SKM-1 (cell line): Measurements from ENCODE around the gene YOD1.
"Not testable (repeated sequence)": the region's sequence is repeated elsewhere in the genome, so short reads cannot be mapped to it uniquely, and the experiment has no call there.

Experiments
- DNase-seq: peaks from one replicate; lab custom pipeline; 2025; ENCODE audit not compliant: unreplicated experiment; lab: John Stamatoyannopoulos, UW

YOD1 gene

DNA sequence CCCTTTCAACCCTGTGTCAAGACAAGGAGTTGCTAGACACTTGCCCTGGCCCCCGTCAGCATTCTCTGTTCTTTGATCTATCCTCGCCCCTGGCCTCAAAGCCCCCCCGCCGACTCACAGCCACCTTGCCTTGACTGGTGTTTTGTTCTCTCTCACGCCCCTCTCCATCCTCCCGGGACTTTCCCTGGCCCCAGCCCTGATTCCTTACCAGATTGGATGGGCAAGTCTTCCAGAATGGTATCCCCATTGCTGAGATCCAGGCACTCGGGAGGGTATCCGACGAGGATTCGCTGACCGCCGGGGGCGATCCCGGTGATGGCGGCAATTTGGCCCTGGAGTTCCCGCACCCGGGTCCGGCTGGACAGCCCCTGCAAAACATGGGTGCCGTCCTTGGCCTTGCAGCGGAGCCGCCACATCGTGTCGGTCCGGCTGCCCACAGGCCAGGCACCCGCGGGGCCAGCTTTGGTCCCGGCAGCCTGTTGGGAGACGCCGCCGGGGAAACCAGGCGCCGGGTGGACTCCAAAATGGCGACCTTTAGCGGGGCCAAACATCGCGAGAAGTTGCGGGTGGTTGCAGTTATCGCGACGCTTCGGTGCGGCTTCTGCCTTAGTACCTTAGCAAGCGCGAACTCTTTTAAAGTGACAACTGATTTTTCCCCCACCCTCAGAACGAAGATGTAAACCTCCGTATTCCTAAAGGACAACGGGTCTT, 373 bp downstream of the YOD1 start:
- peak; percentile 81 for DNase-seq

DNA sequence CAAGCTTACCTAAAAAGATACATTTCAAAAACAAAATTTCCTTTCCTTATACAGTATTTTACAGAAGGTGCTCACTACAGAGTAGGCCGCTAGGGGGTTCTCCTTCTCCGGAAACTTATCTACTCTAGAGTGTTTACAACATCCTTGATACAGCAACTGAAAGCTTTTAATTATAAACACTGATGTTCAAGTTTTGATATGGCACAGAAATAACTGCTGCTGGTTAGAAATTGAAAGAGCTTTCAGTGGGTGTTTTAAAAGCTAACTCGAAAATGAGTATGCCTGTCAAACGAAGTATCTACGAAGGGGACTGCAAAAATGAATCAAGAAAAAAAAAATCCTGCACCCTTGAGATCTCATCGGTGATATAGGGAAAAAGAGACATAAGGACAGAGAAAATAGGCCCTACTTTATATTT, 1.0 kb downstream of the YOD1 start:
- peak; percentile 87 for DNase-seq

GRCh38 chr1:207049514-207049913, 1.5 kb downstream of the YOD1 start:
- DNase-seq: no peak

DNA sequence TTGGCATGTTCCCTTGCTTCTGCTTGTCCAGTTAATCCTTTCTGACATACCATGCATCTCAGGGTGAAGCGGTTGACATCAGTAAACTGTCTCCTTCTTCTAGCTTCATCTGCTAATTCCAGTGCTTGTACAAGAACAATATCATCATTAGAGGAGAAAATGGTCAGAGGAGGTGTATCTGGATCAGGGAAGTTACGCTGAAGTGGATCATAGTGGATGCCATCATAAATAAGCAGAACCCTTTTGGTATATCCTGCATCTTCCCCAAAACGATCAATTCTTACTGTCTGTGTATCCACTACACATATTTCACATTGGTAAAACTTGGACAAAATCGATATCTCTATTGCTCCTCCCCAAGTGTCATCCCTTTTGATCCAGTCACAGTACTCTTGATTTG, 2.0 kb downstream of the YOD1 start:
- DNase-seq: no peak

- DNase-seq: no peak
Observed at GRCh38 chr1:207048041-207048440, 3.0 kb downstream of the YOD1 start.

DNA sequence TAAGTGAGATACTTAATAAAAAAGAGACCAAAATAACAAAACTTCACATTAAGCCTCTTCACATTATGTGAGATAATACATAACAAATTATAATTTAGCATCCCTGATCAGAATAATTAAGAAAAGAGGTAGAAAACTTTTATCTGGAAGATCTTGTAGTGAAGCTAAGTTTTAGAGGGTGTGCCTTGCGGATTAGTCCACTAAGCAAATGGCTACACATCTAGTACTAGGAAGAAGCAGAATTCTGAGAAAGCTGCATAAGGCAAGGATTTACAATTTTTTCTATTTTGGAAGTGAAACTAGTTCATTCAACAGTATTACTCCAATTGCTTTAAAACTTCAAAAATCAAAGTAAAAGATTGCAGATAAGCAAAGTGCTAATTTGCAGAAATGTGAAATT, 3.5 kb downstream of the YOD1 start:
- DNase-seq: no peak

- no peak for DNase-seq
Observed at GRCh38 chr1:207045453-207045852, 5.6 kb downstream of the YOD1 start.

- not testable (repeated sequence) for DNase-seq
Observed at GRCh38 chr1:207041397-207041796, 9.6 kb downstream of the YOD1 start.

GRCh38 chr1:207040181-207040533, 10.9 kb downstream of the YOD1 start:
- DNase-seq: no peak

DNA sequence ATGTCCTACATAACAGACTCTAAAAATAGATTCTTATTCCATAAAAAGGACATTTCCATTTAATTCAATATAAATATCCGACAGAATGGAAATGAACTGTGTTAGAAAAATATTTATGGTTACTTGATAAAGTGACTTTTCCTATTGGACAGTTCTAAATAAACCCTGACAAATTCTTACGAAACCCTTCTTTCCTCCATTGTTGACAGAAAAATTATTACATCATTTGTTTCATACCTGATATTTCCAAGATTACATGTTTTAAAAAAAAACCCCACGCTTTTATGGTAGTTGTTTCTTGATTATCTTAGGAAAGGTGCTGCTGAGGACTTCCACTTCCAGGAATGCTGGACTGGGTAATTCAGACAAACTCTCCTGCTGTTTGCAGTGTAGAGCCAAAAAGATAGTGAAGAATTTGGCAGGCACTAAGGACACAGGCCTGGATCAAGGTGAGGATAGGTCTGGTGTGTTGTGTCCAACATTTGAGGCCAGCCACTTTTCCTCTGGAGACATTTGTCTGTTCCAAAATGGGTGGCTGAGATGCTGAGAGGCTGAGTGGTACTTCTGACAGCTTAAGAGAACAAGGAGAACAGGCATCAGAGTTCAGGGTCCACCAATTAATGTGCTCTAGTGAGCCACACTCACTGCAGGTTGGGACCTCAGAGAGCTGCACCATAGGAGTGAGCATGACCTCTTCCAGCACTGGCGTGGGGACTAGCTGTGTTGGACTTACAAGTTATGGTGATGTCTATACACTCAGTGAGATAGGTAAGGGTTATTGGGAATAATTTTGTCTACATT, 11.4 kb downstream of the YOD1 start:
- DNase-seq: no peak

DNA sequence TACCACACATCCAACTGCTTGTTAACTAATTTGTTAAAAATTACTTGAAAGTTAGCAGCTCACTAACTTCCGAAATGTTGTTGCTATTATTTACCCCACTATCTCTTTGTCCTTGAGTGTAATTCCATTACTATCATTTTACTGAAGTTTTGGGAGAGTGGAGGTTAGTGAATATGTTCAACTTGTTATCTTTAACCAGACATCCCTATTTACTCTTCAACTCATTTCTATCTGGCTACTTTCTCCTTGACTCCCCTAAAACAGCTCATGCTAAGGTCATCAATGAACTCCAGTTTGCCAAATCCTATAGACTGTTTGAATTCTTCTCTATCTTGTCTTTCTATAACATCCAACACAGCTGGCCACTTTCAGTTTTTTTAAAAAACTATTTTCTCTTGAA, 14.1 kb downstream of the YOD1 start:
- no peak for DNase-seq

DNA sequence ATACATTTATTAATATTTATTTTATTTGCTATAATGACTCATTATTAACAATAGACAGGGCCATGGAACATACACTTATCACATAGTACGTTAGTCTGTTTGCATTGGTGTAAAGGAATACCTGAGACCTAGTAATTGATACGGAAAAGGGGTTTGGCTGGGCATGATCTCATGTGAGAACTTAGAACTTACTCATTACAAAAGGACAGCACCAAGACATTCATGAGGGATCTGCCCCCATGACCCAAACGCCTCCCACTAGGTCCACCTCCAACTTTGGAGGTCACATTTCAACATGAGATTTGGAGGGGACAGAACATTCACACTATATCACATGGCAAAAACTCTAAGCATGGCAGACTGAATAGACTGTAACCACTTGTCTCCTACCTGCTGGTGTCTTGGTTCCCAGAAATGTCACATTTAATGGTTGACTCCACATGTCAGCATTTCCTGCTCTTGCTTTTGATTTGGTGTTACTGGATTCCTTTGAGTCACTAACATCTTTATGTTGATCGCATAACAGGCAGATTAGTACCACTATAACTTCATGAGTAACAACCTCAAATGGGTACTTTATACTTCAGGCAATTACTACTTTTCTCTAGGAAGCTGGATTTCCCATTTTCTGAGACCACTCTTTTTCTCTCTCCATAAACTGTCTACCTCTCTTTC, 15.0 kb downstream of the YOD1 start:
- DNase-seq: no peak

DNA sequence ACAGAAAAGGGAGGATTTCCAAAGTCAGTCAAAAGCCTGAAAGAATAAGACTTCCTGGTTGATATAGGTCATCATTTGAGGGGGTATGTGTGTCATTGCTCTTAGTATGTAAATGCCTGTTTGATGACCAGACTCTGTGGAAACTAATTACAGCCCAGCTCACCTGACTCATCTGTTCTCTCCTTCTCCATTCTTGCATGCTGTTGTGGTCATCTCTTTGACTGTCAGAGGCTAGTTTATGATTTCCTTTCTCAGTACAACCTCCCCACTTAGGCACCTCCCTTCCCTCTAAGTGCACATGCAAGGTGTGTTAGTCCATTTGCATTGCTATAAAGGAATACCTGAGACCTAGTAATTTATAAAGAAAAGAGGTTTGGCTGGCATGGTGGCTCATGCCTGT, 16.0 kb downstream of the YOD1 start:
- no peak for DNase-seq

DNA sequence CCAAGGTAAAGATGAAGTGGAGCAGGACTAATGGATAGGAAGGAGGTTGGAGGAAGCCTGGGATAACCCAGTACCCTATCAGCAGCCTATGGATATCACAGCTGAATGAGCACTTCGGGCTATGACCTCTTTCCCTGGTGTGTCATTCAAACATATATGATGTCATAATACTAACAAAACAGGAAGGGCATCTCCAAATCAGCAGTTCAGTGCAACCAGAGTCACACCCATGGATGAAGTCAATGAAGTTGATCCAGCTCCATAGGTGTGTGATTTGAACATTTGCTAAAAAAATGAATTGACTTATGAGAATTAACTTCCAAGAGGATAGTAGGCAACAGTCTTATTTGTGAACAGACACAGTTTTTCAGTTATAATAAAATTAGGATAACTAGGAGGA, 16.8 kb downstream of the YOD1 start:
- no peak for DNase-seq

- DNase-seq: no peak
Observed at GRCh38 chr1:207033302-207033701, 17.7 kb downstream of the YOD1 start.

- DNase-seq: no peak
Observed at GRCh38 chr1:207032528-207033017, 18.4 kb downstream of the YOD1 start, which contains the start of gene C1orf116. TSS of gene C1orf116 (minus strand) at chr1:207032756. CDS start at chr1:207027598, 5,158 bp downstream.

- DNase-seq: no peak
Observed at GRCh38 chr1:207031632-207032264, 19.3 kb downstream of the YOD1 start.

DNA sequence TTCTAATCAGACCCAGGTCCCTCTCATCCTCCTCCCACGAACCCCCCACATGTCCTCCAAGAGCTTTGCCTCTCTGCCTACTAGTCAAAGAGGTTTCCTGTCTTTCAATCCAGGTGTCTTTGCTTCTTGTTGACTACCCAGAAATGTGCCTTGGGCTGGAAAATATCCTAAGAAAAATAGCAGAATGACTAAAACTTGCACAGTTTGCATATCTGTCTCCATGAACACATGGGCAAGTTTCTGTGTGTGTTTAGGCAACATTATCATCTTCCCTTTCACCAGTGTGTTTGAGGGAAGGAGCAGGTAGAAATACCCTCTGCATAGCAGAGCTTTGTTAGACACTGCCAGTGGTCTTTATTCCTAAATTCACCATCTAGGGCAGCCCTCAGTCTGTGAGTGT, 20.0 kb downstream of the YOD1 start:
- DNase-seq: no peak

DNA sequence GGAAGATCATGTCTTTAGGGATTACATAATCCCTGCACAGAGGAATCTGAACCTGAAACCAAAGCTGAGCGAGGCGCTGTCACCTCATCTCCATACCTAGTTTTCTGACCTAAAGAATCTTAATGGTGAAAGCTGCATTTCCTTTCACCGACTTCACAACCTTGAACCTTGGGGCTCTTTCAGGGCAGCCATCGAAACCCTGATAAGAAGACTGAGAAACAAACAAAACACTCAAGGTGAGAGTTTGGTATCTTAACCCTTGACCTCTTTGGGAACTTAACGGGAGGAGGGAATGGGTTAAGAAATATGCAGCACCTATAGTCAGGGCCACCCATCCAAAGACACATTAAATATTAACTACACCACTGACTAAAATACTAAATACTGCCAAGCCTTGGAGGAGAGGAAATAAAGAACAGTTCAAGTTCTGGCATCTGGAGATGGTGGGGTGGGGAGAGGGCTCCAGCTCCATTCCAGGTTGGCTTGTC, 20.4 kb downstream of the YOD1 start:
- no peak for DNase-seq

GRCh38 chr1:207029701-207030521, 21.1 kb downstream of the YOD1 start:
- DNase-seq: no peak
